Measurements from ENCODE around the gene ASCL1.

DNA sequence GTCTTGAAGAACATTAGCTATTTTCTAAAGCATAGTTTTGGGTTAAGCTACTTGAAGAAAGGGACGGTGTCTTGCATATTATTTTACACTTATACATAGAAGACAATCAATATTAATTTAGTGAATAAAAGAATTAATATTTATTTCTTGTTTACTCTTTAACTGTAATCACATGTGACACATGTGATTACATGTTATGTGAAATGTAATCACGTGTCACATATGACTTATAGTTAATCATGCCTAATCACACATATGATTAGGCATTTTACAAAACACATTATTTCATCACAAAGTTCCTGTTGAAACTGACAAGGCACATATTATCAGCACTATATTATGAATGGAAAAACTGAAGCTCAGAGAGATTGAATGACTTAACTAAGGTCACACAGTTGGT lies 45.2 kb upstream of the ASCL1 start:
- TF ChIP-seq, protein P1, sequence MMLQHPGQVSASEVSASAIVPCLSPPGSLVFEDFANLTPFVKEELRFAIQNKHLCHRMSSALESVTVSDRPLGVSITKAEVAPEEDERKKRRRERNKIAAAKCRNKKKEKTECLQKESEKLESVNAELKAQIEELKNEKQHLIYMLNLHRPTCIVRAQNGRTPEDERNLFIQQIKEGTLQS (CRISPR knock-in tag; conservative IDR thresholded peaks at IDR 0.05), result no peak
- TF ChIP-seq, protein P2, sequence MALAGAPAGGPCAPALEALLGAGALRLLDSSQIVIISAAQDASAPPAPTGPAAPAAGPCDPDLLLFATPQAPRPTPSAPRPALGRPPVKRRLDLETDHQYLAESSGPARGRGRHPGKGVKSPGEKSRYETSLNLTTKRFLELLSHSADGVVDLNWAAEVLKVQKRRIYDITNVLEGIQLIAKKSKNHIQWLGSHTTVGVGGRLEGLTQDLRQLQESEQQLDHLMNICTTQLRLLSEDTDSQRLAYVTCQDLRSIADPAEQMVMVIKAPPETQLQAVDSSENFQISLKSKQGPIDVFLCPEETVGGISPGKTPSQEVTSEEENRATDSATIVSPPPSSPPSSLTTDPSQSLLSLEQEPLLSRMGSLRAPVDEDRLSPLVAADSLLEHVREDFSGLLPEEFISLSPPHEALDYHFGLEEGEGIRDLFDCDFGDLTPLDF (CRISPR knock-in tag; IDR thresholded peaks at IDR 0.05), result no peak
- TF ChIP-seq, protein P3, sequence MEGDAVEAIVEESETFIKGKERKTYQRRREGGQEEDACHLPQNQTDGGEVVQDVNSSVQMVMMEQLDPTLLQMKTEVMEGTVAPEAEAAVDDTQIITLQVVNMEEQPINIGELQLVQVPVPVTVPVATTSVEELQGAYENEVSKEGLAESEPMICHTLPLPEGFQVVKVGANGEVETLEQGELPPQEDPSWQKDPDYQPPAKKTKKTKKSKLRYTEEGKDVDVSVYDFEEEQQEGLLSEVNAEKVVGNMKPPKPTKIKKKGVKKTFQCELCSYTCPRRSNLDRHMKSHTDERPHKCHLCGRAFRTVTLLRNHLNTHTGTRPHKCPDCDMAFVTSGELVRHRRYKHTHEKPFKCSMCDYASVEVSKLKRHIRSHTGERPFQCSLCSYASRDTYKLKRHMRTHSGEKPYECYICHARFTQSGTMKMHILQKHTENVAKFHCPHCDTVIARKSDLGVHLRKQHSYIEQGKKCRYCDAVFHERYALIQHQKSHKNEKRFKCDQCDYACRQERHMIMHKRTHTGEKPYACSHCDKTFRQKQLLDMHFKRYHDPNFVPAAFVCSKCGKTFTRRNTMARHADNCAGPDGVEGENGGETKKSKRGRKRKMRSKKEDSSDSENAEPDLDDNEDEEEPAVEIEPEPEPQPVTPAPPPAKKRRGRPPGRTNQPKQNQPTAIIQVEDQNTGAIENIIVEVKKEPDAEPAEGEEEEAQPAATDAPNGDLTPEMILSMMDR (IDR thresholded peaks at IDR 0.05), result no peak
